Psoas muscle (tissue), 8 donors: ENCODE measurements around the gene ATP8B1. TPM values are rescaled to one million over a fixed set of nuclear protein-coding genes. Genes with fewer than 3 reads are reported as not detected.

Source experiments
- ATAC-seq, 4 donors: fragments of 200-7000 bp; cut with Tn5 transposase; one replicate each; pipeline ENCODE4 v1.9.1; 2020; ENCODE audit warnings: moderate library complexity in 3 of 4, mild to moderate bottlenecking in 2 of 4
- DNase-seq, 2 donors: peaks; one replicate each; pipeline ENCODE4 v3.0.0-alpha.2; 2020
- H3K27ac ChIP-seq: fragments of 200-600 bp; one replicate; pipeline ENCODE4 v1.8.0; 2022
- H3K27me3 ChIP-seq, 3 donors: fragments of 200-600 bp in 1 of 3; one replicate each; pipeline versions ENCODE4 v1.6.1 to v1.8.0; 2013 to 2022; ENCODE audit warnings: low read length in 2 of 3, mild to moderate bottlenecking in 2 of 3, moderate library complexity in 1 of 3; ENCODE audit not compliant: insufficient read depth in 3 of 3
- H3K36me3 ChIP-seq, 2 donors: fragments of 200-600 bp in 1 of 2; one replicate each; pipeline versions ENCODE4 v1.6.1 to v1.8.0; 2013 to 2022; ENCODE audit warnings: low read depth in 1 of 2, mild to moderate bottlenecking in 1 of 2, moderate library complexity in 1 of 2; ENCODE audit not compliant: insufficient read depth in 1 of 2
- H3K4me1 ChIP-seq: fragments of 200-600 bp; one replicate; pipeline ENCODE4 v1.8.0; 2022
- H3K4me3 ChIP-seq: fragments of 200-600 bp; one replicate; pipeline ENCODE4 v1.8.0; 2022; ENCODE audit warnings: mild to moderate bottlenecking
- H3K9me3 ChIP-seq: fragments of 200-600 bp; one replicate; pipeline ENCODE4 v1.8.0; 2022
- CTCF ChIP-seq: fragments of 200-600 bp; IDR thresholded peaks from one replicate; pipeline ENCODE4 v1.8.0; 2022; ENCODE audit warnings: antibody characterized with exemption
- WGBS, 3 donors: extraction: QIAGEN DNeasy Blood & Tissue Kit; methylation state at CpG; one replicate each; pipeline versions ENCODE4 v1.1.6 to v1.1.7; 2013; 5-methylcytosine and 5-hydroxymethylcytosine counted together
- intact Hi-C, 2 donors: fragments of 100-400 bp; cut with DNase I; formaldehyde crosslinking; loops; one replicate each; pipeline versions ENCODE4 v1.11.0 to v1.14.2; 2022
- polyA plus RNA-seq, 3 donors: library from polyadenylated mRNA; stranded (reverse); fragments of 200-250 nt; gene quantifications; one replicate each; pipeline ENCODE4 v1.2.3, GENCODE V29; 2013
- total RNA-seq, 4 donors: library from RNA; stranded (reverse); fragmentation: NEBNext Ultra II Directional in 2 of 4; extraction: Animal tissue kit (Norgen Biotek cat#: 25700) in 2 of 4; gene quantifications; one replicate each; pipeline versions ENCODE4 v1.2.1 to v1.2.4, GENCODE V29; 2021 to 2023
- donor health status: healthy with polysubstance abuse.
- donor health status: DM: no; HTN: no; CAD: no; lungs with moderate emphysema.
- donor health status: Bipolar disorder and iron deficiency.
- donor health status: healthy.
- donor health status: DM: yes; HTN: yes; CAD: no.
- donor health status: DM: no; HTN: no; CAD: no.
- donor health status: DM: no; HTN: no; CAD: no.
- donor health status: DM: yes; HTN: yes; CAD: no.

The ATP8B1 gene
- total and polyA plus RNA-seq, 7 donors, result 0.45 to 2.5 (median 1.2) TPM

- H3K27me3 ChIP-seq, result no peaks in the 10 kb centered on the region
- no peak overlapping the region for H3K4me3 ChIP-seq
- 95 to 98% (median 97%) methylated on average over 2 of the region's 2 CpGs for WGBS, 3 donors
- H3K27ac ChIP-seq, result no peak overlapping the region
- H3K36me3 ChIP-seq, result no peaks in the 10 kb centered on the region
- no peak for TF ChIP-seq CTCF
- intact Hi-C loops, result no loop called here
- H3K9me3 ChIP-seq, result no peaks in the 10 kb centered on the region
- DNase-seq, result no peak
- ATAC-seq, result no peak
- H3K4me1 ChIP-seq, result peaks cover 10% of the 10 kb centered on the region
These were observed 88.0 kb downstream of the ATP8B1 start for GRCh38 chr18:57715073-57715472.

GRCh38 chr18:57710226-57710625, 92.9 kb downstream of the ATP8B1 start:
- DNase-seq (no peak), ATAC-seq (no peak)
- Histone ChIP-seq H3K4me1 (peaks cover 10% of the 10 kb centered on the region), H3K4me3 (no peak overlapping the region), H3K27me3 (no peaks in the 10 kb centered on the region), H3K27ac (no peak overlapping the region), H3K36me3 (no peaks in the 10 kb centered on the region), H3K9me3 (no peaks in the 10 kb centered on the region)
- WGBS, 3 donors, result 80 to 84% (median 82%) methylated on average over 4 of the region's 4 CpGs
- intact Hi-C loops, result no loop called here
- no peak for TF ChIP-seq CTCF

- no peak overlapping the region for H3K4me3 ChIP-seq
- peaks cover 10% of the 10 kb centered on the region for H3K4me1 ChIP-seq
- no peak overlapping the region for H3K27ac ChIP-seq
- no peaks in the 10 kb centered on the region for H3K27me3 ChIP-seq
- no peak for ATAC-seq
- H3K36me3 ChIP-seq, result no peaks in the 10 kb centered on the region
- TF ChIP-seq CTCF, result no peak
- no peak for DNase-seq
- WGBS, 3 donors, result 77 to 95% (median 87%) methylated on average over 1 of the region's 1 CpG
- H3K9me3 ChIP-seq, result no peaks in the 10 kb centered on the region
- intact Hi-C loops, result no loop called here
These were observed 93.8 kb downstream of the ATP8B1 start for GRCh38 chr18:57709335-57709734.

GRCh38 chr18:57708288-57708687, 94.8 kb downstream of the ATP8B1 start:
- no peaks in the 10 kb centered on the region for H3K36me3 ChIP-seq
- intact Hi-C loops, result no loop called here
- H3K27ac ChIP-seq, result no peak overlapping the region
- WGBS, 3 donors, result 96 to 98% (median 98%) methylated on average over 3 of the region's 3 CpGs
- H3K4me1 ChIP-seq, result peaks cover 10% of the 10 kb centered on the region
- ATAC-seq, result no peak
- no peak overlapping the region for H3K4me3 ChIP-seq
- TF ChIP-seq CTCF, result no peak
- H3K27me3 ChIP-seq, result no peaks in the 10 kb centered on the region
- no peaks in the 10 kb centered on the region for H3K9me3 ChIP-seq
- no peak for DNase-seq

GRCh38 chr18:57705832-57706595, 97.1 kb downstream of the ATP8B1 start:
- DNase-seq (no peak), ATAC-seq (no peak)
- no peaks in the 10 kb centered on the region for H3K4me1 ChIP-seq
- no peaks in the 10 kb centered on the region for H3K27me3 ChIP-seq
- no peaks in the 10 kb centered on the region for H3K9me3 ChIP-seq
- H3K27ac ChIP-seq, result no peak overlapping the region
- no peak for TF ChIP-seq CTCF
- 86 to 95% (median 91%) methylated on average over 8 of the region's 8 CpGs for WGBS, 3 donors
- intact Hi-C loops, result no loop called here
- no peaks in the 10 kb centered on the region for H3K36me3 ChIP-seq
- no peak overlapping the region for H3K4me3 ChIP-seq
